GM18517 (cell line): ENCODE measurements around the gene CUL1.
"Not testable (repeated sequence)": the region's sequence is repeated elsewhere in the genome, so short reads cannot be mapped to it uniquely, and the experiment has no call there.

Experiments
- ATAC-seq: cut with Tn5 transposase; IDR thresholded peaks from one replicate; pipeline ENCODE4 v1.9.1; 2021; ENCODE audit warnings: mild to moderate bottlenecking, moderate library complexity; ENCODE audit not compliant: unreplicated experiment

CUL1 gene

DNA sequence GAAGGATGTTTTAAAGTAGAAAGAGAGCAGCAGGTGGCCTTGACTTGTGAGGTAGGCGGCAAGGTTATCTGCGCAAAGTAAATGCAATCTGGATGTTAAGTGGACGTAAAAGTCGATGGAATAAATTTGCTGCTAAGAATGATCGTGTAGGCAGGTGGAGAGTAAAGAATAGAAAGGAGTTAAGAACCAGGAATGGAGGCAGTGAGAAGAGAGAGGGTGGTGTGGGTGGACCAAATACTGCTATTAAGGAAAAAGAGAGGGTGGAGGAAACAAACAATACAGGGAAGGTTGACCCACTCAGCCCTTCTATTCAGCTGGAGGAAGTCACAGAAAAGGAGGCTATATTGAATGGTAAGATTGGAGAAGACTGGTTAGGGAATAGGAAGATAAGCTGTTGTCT, 1.9 kb upstream of the CUL1 start:
- ATAC-seq, result no peak

DNA sequence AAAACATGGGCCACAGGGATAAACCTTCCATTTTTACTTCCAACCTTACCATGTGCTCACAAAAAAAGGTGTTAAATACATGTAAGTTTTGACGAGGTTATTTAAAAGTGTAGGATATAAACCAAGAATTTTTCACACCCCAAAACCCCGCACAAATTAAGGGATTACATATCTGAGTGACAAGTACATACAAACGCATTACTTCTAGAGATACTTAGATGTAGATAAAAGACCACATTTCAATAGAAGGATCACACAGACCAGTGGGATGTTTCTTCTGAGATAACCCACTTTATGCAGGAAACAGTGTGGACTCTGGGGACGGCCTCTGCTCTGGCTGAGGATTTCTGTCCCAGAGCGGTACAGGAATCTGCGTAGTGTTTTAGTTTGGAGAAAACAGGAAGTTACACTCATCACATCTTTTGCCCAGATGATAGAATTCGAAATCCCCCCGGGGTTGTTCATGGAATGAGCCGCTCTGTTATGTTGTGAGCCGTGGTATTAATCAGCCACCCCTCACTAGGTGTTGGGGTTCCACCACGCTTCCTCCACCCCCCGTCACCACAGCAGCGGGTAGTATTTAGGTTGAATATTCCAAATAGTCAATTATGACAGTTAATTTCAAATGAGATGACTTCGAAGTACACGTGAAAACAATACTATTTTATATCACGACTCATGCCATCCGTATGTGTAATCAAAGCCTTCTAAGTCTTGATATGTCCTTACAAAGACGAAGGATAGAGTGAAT, 1.3 kb upstream of the CUL1 start:
- ATAC-seq, result no peak

DNA sequence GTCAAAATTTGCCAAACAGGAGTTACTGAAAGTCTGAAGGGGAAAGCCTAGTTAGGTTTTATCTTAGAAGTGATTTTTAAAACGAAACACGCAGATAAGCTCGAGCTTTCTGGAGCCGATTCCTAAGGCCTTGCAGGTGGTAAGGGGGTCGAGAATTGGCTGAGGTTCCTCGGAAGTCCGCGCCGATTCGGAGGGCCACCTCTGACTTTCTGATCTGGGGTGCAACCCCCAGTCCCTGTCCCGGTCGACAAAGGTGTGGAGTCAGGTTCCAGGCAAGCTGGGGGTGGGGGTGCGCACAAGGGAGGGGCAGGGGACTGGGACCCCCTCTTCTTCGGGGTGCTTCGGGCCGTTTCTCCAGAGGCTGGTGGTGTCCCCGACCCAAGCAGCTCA, 701 bp upstream of the CUL1 start:
- peak; percentile 0 for ATAC-seq

DNA sequence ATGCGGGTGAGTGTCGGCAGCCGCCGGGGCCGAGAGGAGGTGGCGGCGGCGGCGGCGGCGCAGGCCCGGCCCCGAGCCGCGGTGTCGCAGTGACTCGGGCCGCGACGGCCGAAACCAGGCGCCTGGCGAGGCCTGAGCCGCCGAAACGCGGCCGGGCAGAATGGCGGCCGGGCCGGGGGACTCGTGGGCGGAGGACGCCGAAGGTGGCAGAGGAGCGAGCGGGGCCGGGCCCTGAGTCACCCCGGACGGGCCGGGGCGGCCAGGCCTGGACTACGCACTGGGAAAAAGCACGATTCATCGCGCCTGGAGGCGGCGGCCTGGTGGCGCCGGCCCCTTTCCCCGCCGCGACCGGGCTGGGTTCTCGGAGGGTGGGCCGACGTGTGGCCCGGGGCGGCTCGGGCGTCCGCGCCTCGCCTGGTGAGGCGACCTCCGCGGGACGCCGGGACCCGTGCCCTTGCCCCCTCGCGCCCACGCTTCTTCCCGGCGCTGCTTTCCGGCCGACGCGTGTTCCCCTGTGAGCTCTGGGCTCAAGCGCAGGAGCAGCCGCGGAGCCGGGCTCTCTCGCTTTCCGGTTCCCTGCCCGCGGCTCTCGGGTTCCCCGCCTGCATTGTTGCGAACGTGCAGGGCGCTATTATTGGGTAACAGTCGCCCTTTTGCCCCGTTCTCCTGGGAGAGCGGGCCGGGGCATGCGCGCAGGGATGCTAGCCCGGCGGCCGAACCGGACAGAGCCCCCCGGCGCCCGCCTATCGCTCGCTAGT, 500 bp downstream of the CUL1 start:
- ATAC-seq, result peak; percentile 49

DNA sequence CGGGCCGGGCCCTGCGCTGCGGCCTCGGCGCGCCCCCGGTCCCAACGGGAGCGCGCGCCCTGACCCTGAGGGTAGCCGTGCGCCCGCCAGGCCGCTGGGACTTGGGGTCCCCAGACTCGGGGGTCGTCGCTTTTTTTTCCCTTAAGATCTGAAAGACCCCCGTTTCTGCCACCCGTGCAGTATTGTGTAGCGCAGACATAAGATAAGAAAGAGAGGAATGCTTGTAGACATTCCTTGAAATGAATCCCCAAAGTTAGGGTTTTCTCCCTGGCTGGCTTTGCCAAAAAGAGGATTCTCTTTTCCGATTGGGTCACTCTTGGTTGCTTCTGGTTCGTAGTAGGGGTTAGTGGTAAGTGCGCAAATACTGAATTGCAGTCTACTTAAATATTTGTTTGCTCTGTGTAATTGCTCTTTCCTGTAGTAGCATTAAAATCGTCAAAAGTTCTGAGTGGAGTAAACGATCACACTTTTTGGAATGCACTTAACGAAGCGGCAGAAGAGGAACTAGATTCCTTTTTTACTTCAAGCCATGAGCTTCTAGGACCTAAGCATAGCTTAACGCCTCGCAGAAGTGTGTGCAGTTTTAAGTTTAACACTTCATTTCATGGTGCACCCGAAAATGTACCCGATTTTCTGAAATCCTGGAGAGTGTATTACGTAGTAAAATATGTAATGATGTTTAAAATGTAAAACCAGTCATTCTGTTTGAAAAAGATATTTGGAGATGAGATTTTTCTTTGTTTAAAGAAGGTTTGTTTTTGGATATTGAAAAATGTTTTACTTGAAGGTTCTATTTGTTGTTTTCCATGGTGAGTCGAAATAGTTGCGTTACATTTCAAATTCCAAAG, 1.3 kb downstream of the CUL1 start:
- no peak for ATAC-seq

DNA sequence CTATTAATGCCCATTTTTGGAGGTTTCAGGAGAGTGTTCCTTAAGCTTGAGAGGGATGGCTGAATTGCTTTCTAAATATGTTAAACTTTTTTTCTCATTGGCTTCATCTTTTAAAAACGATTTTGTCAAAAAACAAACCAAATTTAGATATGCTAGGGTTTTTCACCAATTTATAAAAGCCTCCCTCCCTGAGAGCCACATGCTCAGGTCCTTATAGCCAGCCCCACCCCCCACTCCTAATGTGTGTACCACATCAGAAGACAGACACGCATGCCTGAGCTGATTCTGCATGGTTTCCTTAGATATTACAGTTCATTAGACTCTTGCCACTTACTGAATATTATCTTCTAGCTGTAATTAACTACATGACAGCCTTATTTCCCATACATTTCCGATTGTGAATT, 2.0 kb downstream of the CUL1 start:
- ATAC-seq, result no peak

DNA sequence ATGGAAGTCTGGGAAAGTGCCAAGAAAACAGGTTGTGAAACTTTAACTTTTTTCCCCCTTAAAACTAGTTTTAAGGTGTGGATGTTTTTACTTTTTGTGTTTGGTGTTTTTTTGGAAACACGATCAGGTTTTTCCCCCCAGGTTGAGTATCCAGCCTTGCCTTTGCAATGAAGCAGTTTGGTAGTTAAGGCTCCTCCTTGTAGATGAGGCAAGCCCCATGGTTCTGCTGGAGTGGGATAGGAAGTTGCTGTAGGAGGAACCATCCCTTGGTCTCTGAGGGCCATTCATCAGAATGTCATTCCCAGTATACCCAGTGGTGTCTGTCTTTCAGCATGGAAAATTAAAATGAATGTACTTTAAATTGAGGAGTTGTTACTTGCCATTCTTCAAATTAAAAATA, 2.7 kb downstream of the CUL1 start:
- no peak for ATAC-seq

DNA sequence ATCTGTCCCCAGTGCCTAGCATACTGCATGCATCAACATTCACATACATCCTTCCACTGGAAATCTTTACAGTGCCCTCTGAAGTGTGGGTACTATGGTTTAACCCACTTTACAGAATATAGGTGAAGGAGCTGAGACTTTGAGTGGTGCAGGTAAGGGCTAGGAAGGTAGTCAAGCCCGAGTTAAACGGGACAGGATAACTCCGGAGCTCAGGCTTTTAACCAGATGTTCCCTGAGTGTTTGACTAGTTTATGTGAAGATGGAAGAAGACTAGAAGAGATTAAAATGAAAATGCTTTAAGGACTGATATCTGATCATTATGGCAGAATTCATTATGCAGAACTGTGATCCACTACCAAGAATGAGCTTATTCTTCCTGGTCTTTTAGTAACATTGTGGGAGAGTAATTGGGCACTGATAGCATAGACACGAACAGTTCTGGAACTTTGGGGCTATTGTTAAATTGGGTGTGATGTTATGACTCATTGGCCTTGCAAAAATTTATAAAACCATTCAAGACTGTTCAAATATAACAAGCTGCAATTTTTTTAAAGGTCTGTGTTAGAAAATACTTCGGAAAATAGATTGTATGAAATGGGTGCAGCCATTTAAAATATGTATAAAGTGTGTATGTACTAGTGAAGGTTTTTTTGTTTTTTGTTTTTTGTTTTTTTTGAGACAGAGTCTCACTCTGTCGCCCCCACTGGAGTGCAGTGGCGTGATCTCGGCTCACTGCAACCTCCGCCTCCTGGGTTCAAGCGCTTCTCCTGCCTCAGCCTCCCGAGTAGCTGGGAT, 4.4 kb downstream of the CUL1 start:
- no peak for ATAC-seq

DNA sequence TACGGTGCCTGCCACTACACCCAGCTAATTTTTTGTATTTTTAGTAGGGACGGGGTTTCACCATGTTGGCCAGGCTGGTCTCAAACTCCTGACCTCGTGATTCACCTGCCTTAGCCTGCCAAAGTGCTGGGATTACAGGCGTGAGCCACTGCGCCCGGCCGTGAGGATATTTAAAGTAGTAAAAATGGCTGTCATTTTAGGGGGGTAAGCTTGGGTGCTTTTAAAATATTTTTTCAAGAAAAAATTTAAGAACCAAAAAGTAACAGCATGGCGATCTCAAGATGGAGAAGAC, 4.9 kb downstream of the CUL1 start:
- ATAC-seq, result not testable (repeated sequence)

DNA sequence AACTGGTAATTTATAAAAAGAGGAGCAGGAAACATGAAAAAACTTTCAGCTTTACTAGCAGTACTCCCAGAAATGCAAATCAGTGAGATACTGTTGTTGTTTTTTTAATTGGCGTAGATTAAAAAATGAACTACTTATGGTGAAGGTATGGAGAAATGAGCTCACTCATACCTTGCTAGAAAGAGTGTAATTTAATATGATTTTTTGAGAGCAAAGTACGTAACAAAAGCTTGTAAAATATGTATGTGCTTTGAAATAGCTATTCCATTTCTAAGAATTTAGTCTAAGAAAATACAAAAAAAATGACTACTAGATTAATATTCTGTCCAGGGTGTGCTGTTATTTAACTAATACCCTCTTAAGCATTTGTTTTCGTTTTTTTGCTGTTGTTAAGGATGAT, 5.5 kb downstream of the CUL1 start:
- ATAC-seq, result no peak

DNA sequence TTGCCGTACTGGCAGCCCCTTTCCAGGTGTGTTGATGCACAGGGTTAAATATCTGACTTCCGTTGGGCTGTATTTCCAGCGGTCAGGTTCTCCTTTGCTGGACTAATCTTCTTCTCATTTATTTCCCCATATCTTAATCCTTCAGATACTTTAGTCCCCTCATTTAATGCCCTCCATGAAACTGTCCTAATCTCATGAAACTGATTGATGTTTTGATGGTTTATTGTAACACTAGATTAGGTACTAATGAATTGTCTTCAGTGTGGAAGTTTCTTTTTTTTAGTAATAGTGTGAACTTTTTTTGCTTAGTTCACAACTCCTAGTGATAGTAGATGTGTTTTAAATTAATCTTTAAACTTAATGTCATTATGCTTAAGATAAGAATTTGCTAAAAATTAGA, 6.3 kb downstream of the CUL1 start:
- ATAC-seq, result no peak

DNA sequence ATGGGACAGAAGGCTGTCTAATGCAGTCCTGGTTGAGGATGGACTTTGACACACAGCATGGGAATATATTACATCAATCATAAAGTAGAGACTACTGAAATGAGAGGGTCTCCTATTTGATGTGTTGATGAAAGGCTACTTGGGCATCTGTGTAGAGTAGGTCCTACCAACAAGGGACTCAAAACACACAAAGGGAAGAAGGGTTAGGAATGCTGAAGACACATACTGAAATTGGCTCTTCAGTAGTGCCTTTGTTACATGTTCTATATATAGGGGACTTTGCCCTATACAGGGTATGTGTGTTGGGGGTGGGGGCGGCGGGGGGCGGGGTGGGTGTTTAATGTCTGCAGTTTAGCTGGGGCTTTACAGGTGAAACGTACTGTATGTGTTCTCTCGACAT, 7.7 kb downstream of the CUL1 start:
- no peak for ATAC-seq

DNA sequence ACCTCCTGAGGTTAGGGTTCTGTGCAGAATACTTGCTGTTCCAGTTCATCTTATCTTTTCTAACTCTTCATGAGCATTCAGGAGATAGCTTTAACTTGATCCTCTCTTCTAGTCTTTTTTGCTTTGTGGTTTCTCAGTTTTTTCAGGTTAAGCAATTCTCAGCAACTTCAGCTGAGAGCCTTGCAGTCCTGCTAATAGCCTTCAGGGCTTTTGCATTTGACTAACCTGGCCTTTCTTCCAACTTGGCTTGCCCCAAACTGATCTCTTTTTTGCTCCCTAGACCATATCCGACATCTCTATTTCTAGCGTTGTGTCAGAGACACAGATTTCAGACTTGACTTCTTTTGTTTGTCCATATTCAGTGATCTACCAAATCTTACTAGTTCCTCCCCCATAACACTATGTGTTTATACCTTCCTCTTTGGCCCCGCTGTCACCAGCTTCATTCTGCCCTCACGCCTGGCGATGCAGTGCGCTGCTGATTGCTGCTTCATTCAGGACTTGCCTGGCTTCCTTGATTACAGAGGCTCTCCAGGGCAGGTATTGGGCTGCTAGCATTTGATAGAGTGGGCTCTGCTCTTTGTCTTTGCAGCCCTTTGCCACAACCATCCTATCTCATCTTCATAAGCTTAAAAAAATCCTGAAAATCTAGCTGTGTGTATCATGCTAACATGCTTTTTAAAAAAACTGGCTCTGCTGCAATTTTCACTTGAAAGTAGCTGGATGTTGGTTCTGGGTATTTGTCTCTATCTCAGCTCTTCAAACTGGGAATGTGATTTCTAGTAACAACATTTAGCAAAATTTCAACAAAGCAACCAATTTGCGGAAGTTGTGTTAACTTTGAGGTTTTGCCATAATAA, 9.6 kb downstream of the CUL1 start:
- ATAC-seq, result no peak

DNA sequence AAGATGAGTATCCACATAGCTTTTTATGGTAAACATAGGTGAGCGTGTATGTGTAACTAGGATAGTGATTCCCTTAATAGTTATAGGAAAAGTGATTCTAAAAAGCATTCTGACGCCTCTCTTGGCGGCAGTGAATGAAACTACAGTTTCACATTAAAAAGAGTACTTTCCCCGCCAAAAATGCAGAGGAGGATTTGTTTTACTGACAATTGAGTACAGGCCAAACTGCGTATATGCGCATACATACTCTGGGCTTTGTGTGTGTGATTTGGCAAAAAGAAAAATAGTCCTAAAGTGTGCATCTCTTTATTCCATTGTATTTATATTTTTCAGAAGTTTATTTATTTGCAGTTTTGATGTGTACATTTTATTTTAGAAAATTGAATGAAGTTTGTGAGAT, 10.3 kb downstream of the CUL1 start:
- no peak for ATAC-seq

DNA sequence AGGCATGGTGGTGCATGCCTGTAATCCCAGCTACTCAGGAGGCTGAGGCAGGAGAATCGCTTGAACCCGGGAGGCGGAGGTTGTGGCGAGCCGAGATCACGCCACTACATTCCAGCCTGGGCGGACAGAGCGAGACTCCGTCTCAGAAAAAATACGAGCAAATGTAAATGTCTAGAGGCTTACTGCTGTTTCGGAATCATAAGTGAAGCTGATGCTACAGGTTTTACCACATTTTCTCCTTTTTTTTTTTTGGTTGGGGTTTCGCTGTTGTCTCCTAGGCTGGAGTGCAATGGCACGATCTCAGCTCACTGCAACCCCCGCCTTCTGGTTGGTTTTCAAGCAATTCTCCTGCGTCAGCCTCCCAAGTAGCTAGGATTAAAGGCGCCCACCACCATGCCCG, 11.7 kb downstream of the CUL1 start:
- ATAC-seq, result not testable (repeated sequence)

DNA sequence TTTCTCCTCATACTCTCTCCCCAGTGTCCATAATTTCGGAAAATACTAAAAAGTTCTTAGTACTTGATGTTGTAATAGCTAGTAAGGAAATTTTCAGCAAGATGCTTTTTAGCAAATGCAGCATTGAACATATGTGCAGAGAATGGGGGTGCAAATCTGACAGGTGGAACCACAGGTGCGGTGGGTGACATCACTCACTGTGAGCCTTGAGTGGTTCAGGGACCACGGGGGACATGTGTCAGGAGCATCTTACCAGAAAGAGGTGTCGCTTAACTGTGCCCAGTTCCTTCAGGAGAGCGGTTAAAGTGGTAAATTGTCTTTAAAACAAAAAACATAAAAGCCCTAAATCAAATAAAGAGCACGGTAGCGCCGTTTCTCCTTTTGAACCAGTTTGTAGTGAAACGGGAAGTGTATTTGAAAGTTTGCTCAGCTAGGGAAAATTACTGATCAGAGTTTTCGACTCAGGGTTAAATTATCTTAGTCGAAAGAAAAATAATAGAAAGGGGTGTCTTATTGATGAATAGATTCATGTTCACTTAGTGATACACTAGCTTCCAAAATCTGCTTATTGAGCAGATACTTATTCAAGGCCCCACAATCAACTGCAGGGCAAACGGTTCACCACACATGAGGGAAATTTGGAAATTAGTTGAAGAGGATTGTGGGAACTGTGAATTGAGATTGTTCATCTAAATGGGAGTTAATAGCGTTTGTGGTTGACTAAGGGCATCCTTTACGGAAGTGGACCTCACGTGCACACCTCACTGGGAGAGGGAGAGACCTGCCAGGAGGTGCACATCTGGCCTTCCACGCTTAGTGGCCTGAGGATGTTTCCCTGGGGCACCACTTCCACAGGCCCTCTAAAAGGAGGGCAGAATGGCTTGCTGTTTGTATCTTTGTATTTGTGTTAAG, 12.7 kb downstream of the CUL1 start:
- peak; percentile 38 for ATAC-seq

DNA sequence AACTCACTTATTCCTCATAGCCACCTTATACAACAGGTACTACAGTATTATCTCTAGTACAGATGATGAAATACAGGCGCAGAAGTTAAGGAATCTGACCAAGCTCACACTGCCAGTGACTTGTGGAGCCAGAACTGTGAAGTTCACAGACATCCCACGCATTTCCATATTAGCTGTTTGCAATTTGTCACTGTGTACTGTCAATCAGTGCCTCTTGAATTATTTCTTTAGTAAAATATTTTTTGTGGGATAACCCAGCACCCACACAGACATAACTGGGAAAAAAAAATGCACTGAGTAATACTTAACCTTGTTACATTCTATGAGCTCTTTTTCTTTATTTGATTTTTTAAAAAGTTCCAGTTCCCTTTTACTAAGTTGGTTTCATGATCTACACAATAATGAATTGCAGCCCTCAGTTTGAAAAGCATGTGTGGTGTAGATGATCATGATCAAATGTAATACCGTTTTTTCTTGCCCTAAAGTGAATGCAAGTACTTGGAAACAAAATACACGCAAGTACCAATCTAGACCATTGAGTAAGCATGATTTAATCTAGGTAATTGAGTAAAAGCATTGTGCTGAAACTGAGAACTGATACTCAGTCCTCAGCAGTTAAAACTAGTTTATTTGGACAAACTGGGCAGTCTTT, 14.1 kb downstream of the CUL1 start:
- peak; percentile 54 for ATAC-seq

DNA sequence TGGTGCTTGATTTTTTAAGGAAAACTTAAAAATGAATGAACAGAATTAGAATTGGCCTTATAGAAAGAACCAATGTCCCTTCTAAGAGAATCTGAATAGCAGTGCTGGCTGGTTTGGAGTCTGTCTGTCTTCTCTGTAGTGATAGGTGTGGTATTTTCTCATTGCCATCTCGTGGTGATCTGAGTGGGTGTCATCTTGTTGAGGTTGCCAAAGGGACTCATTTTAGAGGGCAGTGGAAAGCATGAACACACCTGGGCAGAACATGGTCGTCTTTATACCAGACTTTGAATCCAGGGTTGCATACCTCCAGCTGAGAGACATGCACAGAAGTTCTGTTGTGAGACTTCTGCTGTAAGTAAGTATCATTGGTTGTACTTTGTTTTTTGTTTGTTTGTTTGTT, 15.8 kb downstream of the CUL1 start:
- ATAC-seq, result no peak

DNA sequence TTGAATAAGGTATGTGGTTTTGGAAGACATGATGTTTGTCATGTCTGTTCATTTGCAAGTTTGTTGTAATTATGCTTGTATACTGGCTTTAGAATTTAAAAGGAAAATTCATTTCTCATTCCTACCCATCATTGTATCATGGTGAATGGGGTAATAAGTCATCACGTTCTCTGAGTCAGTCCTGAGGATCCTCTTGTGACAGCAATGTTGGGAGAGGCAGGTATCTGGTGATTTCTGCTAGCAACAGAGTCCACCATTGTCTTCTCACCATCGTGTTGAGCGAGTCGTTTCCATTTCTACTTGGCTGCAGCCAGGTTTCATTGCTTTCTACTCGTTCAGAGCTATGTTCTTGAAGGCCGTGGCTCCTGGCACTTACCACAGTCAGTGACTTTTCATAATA, 16.3 kb downstream of the CUL1 start:
- ATAC-seq, result no peak
